Right cardiac atrium (tissue), 5 donors: ENCODE measurements around the gene PHC2. TPM values are rescaled to one million over a fixed set of nuclear protein-coding genes. Genes with fewer than 3 reads are reported as not detected.

Experiments
- ATAC-seq, 2 donors: fragments of 200-7000 bp; cut with Tn5 transposase; one replicate each; pipeline versions ENCODE4 v1.8.0 to v1.9.1; 2020; ENCODE audit warnings: moderate library complexity in 2 of 2, mild to moderate bottlenecking in 1 of 2
- DNase-seq, 3 donors: peaks; one replicate each; pipeline ENCODE4 v3.0.0-alpha.2; 2020
- H3K27ac ChIP-seq: one replicate; pipeline ENCODE4 v1.5.1; 2013; ENCODE audit warnings: mild to moderate bottlenecking, low read length, control low read depth, moderate library complexity
- H3K27me3 ChIP-seq: one replicate; pipeline ENCODE4 v1.6.1; 2013; ENCODE audit not compliant: control insufficient read depth, insufficient read depth
- H3K4me1 ChIP-seq: one replicate; pipeline ENCODE4 v1.6.1; 2013; ENCODE audit warnings: low read length; ENCODE audit not compliant: control insufficient read depth, insufficient read depth
- H3K4me3 ChIP-seq: one replicate; pipeline ENCODE4 v1.5.1; 2013; ENCODE audit warnings: low read length, control low read depth
- H3K9me3 ChIP-seq: one replicate; pipeline ENCODE4 v1.6.1; 2013; ENCODE audit warnings: low read length; ENCODE audit not compliant: control insufficient read depth
- WGBS: extraction: QIAGEN DNeasy Blood & Tissue Kit; methylation state at CpG from one replicate; pipeline ENCODE4 v1.1.7; 2013; 5-methylcytosine and 5-hydroxymethylcytosine counted together
- intact Hi-C, 4 donors: fragments of 100-400 bp; cut with DNase I; formaldehyde crosslinking; loops; one replicate each; pipeline versions ENCODE4 v1.11.0 to v1.14.0; 2022 to 2023
- polyA plus RNA-seq: library from polyadenylated mRNA; stranded (reverse); fragments of 200-250 nt; gene quantifications from one replicate; pipeline ENCODE4 v1.2.3, GENCODE V29; 2013
- total RNA-seq, 4 donors: library from RNA; stranded (reverse); fragmentation: NEBNext Ultra II Directional; extraction: Animal tissue kit (Norgen Biotek cat#: 25700); gene quantifications; one replicate each; pipeline ENCODE4 v1.2.1, GENCODE V29; 2021
- donor health status: healthy with polysubstance abuse.
- donor health status: DM: no; HTN: yes; CAD: no.
- donor health status: DM: no; HTN: no; CAD: no.
- donor health status: DM: no; HTN: yes; CAD: no; lungs with severe emphysema.
- donor health status: DM: yes; HTN: yes; CAD: no.

The PHC2 gene
- total and polyA plus RNA-seq, 5 donors: 89.3 to 105 (median 97.5) TPM

DNA sequence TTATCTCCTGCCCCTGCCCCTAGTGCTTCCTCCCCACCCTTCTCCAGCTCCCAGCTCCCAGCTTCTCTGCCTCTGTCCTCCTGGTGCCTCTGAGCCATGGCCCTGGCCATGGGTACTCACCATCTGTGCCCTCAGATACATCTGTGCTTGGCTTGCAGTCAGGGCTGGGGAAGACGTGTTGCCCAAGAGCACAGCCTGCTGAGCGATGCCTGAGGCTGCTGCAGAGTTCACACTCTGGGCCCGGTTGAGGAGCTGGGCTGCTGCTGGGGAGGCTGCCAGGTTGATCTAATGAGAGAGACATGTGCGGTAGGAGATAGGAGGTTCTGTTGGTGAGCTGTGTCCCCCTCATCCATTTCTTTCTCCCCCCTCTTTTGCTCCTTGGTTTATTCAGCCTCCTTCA is 60.6 kb downstream of the PHC2 start:
- ATAC-seq (no peak), DNase-seq (peak in 1 of 3 donors; percentile 39)
- peaks cover 10% of the 10 kb centered on the region for H3K4me1 ChIP-seq
- 53% methylated on average over 4 of the region's 4 CpGs for WGBS
- H3K27ac ChIP-seq: peak overlapping the region; percentile 70
- H3K27me3 ChIP-seq: no peaks in the 10 kb centered on the region
- intact Hi-C loops: loop anchor here in 2 of 4 donors (5.0 to 10.0 kb wide), 2 partner anchors 94 to 97 kb away; no protein-coding TSS in a partner anchor
- no peaks in the 10 kb centered on the region for H3K9me3 ChIP-seq
- no peak overlapping the region for H3K4me3 ChIP-seq

GRCh38 chr1:33369764-33370163 is 61.1 kb downstream of the PHC2 start:
- intact Hi-C loops: loop anchor here (5.0 to 10.0 kb wide), 7 partner anchors 72 to 275 kb away; no protein-coding TSS in a partner anchor
- 89% methylated on average over 2 of the region's 2 CpGs for WGBS
- Histone ChIP-seq H3K9me3 (no peaks in the 10 kb centered on the region), H3K27ac (no peak overlapping the region), H3K27me3 (no peaks in the 10 kb centered on the region), H3K4me1 (peaks cover 14% of the 10 kb centered on the region), H3K4me3 (no peak overlapping the region)
- ATAC-seq: no peak
- no peak for DNase-seq

DNA sequence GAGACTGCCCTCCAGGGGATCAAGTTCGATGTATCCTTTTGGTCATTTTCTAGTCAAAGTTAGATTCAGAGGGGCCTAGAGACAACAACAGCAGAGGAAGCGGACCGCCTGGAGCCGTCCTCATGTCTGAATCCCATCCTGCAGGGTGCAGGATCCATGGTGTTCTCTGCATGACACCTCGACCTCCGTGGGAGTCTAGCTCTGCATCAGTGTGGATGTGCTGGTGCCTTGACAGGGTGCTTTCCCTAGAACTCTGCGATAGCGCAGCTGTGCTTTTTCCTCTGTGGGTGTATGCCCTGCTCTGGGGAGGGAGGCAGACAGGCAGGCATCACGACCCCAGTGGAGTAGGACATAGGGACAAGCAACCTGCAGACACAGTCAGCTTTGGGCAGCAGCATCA is 61.8 kb downstream of the PHC2 start:
- Histone ChIP-seq H3K4me3 (no peak overlapping the region), H3K27ac (no peak overlapping the region), H3K4me1 (peaks cover 18% of the 10 kb centered on the region), H3K9me3 (no peaks in the 10 kb centered on the region), H3K27me3 (no peaks in the 10 kb centered on the region)
- DNase-seq (no peak), ATAC-seq (no peak)
- intact Hi-C loops: loop anchor here (5.0 to 10.0 kb wide), 5 partner anchors 72 to 274 kb away; no protein-coding TSS in a partner anchor
- WGBS: 82% methylated on average over 9 of the region's 9 CpGs

DNA sequence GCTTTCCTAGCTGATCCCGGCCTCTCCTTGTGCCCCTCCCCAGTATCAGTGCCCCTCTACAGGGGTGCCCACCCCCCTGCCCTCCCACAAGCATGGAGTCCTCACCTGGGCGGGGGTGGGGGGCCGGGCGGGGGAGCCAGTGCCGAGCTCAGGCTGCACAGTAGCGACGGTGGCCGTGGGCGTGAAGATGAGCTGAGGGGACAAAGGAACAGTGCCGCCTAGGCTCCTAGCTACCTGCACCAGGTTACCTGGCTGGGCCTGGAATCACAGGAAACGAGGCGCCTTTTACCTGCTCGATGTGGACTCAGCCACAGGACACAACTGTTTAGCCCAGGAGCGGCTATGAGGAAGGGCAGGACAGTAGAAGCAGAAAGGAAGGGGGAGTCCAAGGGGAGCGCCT is 62.5 kb downstream of the PHC2 start:
- intact Hi-C loops: loop anchor here (5.0 to 10.0 kb wide), 5 partner anchors 71 to 274 kb away; no protein-coding TSS in a partner anchor
- Histone ChIP-seq H3K4me1 (peaks cover 23% of the 10 kb centered on the region), H3K27me3 (no peaks in the 10 kb centered on the region), H3K9me3 (no peaks in the 10 kb centered on the region), H3K27ac (no peak overlapping the region), H3K4me3 (no peak overlapping the region)
- ATAC-seq: no peak
- DNase-seq: peak in 1 of 3 donors; percentile 59
- 88% methylated on average over 15 of the region's 15 CpGs for WGBS

- peak; percentile 72 for ATAC-seq
These were observed 63.1 kb downstream of the PHC2 start for GRCh38 chr1:33367485-33368405.

GRCh38 chr1:33366762-33367484 is 64.0 kb downstream of the PHC2 start:
- intact Hi-C loops: loop anchor here (2.0 to 10.0 kb wide), 6 partner anchors 70 to 272 kb away; no protein-coding TSS in a partner anchor
- no peak for ATAC-seq
- Histone ChIP-seq H3K27me3 (no peaks in the 10 kb centered on the region), H3K27ac (peak overlapping the region; percentile 24), H3K4me1 (peaks cover 30% of the 10 kb centered on the region), H3K9me3 (no peaks in the 10 kb centered on the region), H3K4me3 (no peak overlapping the region)
- peak in 2 of 3 donors; percentile 63 to 68 for DNase-seq
- 74% methylated on average over 14 of the region's 14 CpGs for WGBS

More at GRCh38 chr1:33367485-33368405, 63.1 kb downstream of the PHC2 start:
- no peaks in the 10 kb centered on the region for H3K27me3 ChIP-seq
- DNase-seq: peak; percentile 87 to 95 (median 94)
- H3K27ac ChIP-seq: peak overlapping the region; percentile 10
- 35% methylated on average over 23 of the region's 23 CpGs for WGBS
- no peaks in the 10 kb centered on the region for H3K9me3 ChIP-seq
- peaks cover 25% of the 10 kb centered on the region for H3K4me1 ChIP-seq
- no peak overlapping the region for H3K4me3 ChIP-seq
- intact Hi-C loops: loop anchor here (2.0 to 10.0 kb wide), 6 partner anchors 70 to 273 kb away; no protein-coding TSS in a partner anchor

DNA sequence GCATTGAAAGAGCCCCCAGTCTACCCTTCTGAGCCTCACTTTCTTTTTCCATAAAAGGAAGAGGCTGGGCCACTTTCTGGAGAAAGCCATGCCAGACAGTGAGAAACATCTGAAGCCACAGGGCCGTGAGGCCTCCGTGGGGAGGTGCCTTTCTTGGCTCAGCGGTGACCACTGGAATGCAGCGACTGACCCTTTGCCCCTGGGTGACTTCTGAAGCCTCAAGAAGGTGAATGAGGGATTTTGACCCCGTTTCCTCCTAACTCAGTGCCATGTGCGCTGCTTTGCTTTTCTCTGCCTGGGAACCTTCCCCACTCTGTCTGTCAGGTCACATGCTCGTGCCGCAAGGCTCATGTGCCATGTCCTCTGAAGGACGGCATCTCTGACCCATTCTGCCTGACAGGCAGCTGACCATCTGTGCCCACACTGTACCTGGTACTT is 65.3 kb downstream of the PHC2 start:
- H3K4me3 ChIP-seq: no peak overlapping the region
- H3K27me3 ChIP-seq: no peaks in the 10 kb centered on the region
- peak; percentile 9 to 42 for ATAC-seq
- H3K27ac ChIP-seq: peak overlapping the region; percentile 15
- peaks cover 37% of the 10 kb centered on the region for H3K4me1 ChIP-seq
- H3K9me3 ChIP-seq: no peaks in the 10 kb centered on the region
- DNase-seq: peak; percentile 53 to 69 (median 65)
- intact Hi-C loops: loop anchor here (5.0 to 10.0 kb wide), 5 partner anchors 68 to 271 kb away; no protein-coding TSS in a partner anchor
- 29% methylated on average over 9 of the region's 9 CpGs for WGBS

DNA sequence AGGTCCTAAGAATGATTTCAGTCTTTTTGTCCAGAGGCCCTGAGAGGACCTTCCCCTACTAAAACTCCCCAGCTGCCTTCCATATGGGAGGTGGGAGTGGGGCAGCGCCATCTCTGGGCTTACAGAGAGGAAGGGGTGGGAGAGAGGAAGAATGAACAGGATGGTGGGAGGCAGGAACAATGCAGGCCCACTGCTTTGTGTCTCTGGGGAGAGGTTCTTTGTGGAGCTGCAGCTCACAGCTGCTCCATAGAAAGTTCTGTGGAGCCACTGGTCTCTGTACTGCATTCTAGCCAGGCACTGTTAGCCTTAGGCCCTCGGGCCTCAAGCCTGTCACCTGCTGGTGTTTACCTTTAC is 66.4 kb downstream of the PHC2 start:
- ATAC-seq: no peak
- intact Hi-C loops: loop anchor here in 2 of 4 donors (10.0 kb wide), 3 partner anchors 140 to 270 kb away; no protein-coding TSS in a partner anchor
- Histone ChIP-seq H3K27me3 (no peaks in the 10 kb centered on the region), H3K4me1 (peaks cover 37% of the 10 kb centered on the region), H3K27ac (peak overlapping the region; percentile 15), H3K4me3 (no peak overlapping the region), H3K9me3 (no peaks in the 10 kb centered on the region)
- 47% methylated on average over 2 of the region's 2 CpGs for WGBS
- DNase-seq: no peak

DNA sequence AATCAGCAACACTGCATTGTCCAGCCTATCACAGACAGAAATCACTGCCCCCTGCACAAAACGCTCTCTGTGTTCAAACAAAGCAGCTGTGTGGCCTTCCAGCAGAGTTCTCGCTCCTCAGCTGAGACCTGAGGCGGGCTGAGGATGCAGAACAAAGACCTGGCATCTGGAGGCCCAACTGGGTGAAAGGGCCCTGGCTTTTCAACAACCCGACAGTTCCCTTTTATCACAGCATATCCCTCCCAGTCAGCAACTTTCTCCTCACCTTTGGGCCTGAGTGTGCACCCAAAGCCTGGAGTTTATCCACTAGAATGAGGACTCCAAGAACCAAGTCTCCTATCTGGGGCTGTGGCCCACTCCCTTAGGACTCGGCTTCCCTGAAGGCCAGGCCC is 67.4 kb downstream of the PHC2 start:
- no peak overlapping the region for H3K4me3 ChIP-seq
- H3K4me1 ChIP-seq: peaks cover 37% of the 10 kb centered on the region
- DNase-seq (no peak), ATAC-seq (no peak)
- 58% methylated on average over 5 of the region's 5 CpGs for WGBS
- no peaks in the 10 kb centered on the region for H3K27me3 ChIP-seq
- no peaks in the 10 kb centered on the region for H3K9me3 ChIP-seq
- peak overlapping the region; percentile 65 for H3K27ac ChIP-seq
- intact Hi-C loops: loop anchor here in 2 of 4 donors (10.0 kb wide), 3 partner anchors 139 to 269 kb away; no protein-coding TSS in a partner anchor

GRCh38 chr1:33363021-33363420 is 67.9 kb downstream of the PHC2 start:
- Histone ChIP-seq H3K4me1 (peaks cover 37% of the 10 kb centered on the region), H3K27ac (peak overlapping the region; percentile 65), H3K4me3 (no peak overlapping the region), H3K27me3 (no peaks in the 10 kb centered on the region), H3K9me3 (no peaks in the 10 kb centered on the region)
- ATAC-seq (no peak), DNase-seq (no peak)
- WGBS: 62% methylated on average over 5 of the region's 5 CpGs
- intact Hi-C loops: loop anchor here in 2 of 4 donors (10.0 kb wide), 3 partner anchors 138 to 268 kb away; no protein-coding TSS in a partner anchor
